Measurements from ENCODE around the gene ADGRB3. TPM values are rescaled to one million over a fixed set of nuclear protein-coding genes. Genes with fewer than 3 reads are reported as not detected.

Gene ADGRB3
- total and polyA plus RNA-seq, 10 donors, result 0.09 to 4.1 (median 1.1) TPM

DNA sequence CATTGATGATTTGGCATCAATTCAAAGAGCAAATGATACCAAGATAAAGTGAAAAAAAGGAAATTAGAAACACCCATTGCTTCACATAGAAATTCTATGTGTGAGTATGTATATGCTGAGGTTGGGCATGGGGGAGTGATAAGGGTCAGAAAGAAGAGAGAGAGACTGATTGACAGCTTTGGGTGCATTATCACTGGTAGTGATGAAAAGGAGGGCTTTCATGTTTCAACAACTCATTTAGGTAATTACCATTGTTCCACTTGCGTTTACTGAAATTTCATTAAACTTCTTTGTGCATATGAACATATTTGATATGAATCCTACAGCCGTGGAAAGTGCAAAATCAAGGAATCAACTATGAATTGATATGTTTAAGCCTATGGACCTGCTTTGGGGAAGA is 84.7 kb downstream of the ADGRB3 start:
- DNase-seq, result no peak

GRCh38 chr6:68722891-68723527 is 87.9 kb downstream of the ADGRB3 start:
- H3K9me3 ChIP-seq, result no peaks in the 10 kb centered on the region
- H3K36me3 ChIP-seq, result no peaks in the 10 kb centered on the region
- no peak overlapping the region for H3K27ac ChIP-seq
- H3K4me1 ChIP-seq, result no peaks in the 10 kb centered on the region
- no peaks in the 10 kb centered on the region for H3K27me3 ChIP-seq (replicated peaks in 1 of 7)
- no peak overlapping the region for H3K4me3 ChIP-seq
- DNase-seq, result no peak
- intact Hi-C loops (cut with DNase I; ENCODE audit: low total_unique reads), result no loop called here
- WGBS, 5 donors, result 82 to 97% (median 92%) methylated on average over 2 of the region's 2 CpGs
- no peak for TF ChIP-seq POLR2AphosphoS5 (IDR thresholded peaks at IDR 0.05)
- TF ChIP-seq POLR2A (IDR thresholded peaks at IDR 0.05), result no peak
- TF ChIP-seq CTCF (IDR thresholded peaks at IDR 0.05 in 8 of 11, conservative IDR thresholded peaks at IDR 0.05 in 3 of 11), result no peak

More for the DNA sequence above, 84.7 kb downstream of the ADGRB3 start:
- H3K4me3 ChIP-seq, result no peak overlapping the region
- H3K4me1 ChIP-seq, result no peaks in the 10 kb centered on the region
- no peak overlapping the region for H3K27ac ChIP-seq
- no peaks in the 10 kb centered on the region for H3K9me3 ChIP-seq
- 83 to 96% (median 88%) methylated on average over 2 of the region's 2 CpGs for WGBS, 5 donors
- no peaks in the 10 kb centered on the region for H3K36me3 ChIP-seq
- intact Hi-C loops (cut with DNase I; ENCODE audit: low total_unique reads), result no loop called here
- TF ChIP-seq POLR2AphosphoS5 (IDR thresholded peaks at IDR 0.05) (no peak), CTCF (IDR thresholded peaks at IDR 0.05 in 8 of 11, conservative IDR thresholded peaks at IDR 0.05 in 3 of 11) (no peak), POLR2A (IDR thresholded peaks at IDR 0.05) (no peak)
- no peaks in the 10 kb centered on the region for H3K27me3 ChIP-seq (replicated peaks in 1 of 7)

- H3K9me3 ChIP-seq, result no peaks in the 10 kb centered on the region
- intact Hi-C loops (cut with DNase I; ENCODE audit: low total_unique reads), result no loop called here
- no peak overlapping the region for H3K27ac ChIP-seq
- no peaks in the 10 kb centered on the region for H3K27me3 ChIP-seq (replicated peaks in 1 of 7)
- no peak overlapping the region for H3K4me3 ChIP-seq
- no peaks in the 10 kb centered on the region for H3K4me1 ChIP-seq
- WGBS, 5 donors, result 84 to 90% (median 86%) methylated on average over 2 of the region's 2 CpGs
- no peaks in the 10 kb centered on the region for H3K36me3 ChIP-seq
- TF ChIP-seq CTCF (IDR thresholded peaks at IDR 0.05 in 8 of 11, conservative IDR thresholded peaks at IDR 0.05 in 3 of 11) (no peak), POLR2A (IDR thresholded peaks at IDR 0.05) (no peak), POLR2AphosphoS5 (IDR thresholded peaks at IDR 0.05) (no peak)
- DNase-seq, result no peak
Measured at GRCh38 chr6:68724060-68724459, 89.0 kb downstream of the ADGRB3 start.

- no peak for DNase-seq
- Histone ChIP-seq H3K9me3 (no peaks in the 10 kb centered on the region), H3K4me3 (no peak overlapping the region), H3K27me3 (replicated peaks in 1 of 7) (no peaks in the 10 kb centered on the region), H3K4me1 (no peaks in the 10 kb centered on the region), H3K36me3 (no peaks in the 10 kb centered on the region), H3K27ac (no peak overlapping the region)
- no peak for TF ChIP-seq POLR2AphosphoS5 (IDR thresholded peaks at IDR 0.05)
- TF ChIP-seq CTCF (IDR thresholded peaks at IDR 0.05 in 8 of 11, conservative IDR thresholded peaks at IDR 0.05 in 3 of 11), result no peak
- no peak for TF ChIP-seq POLR2A (IDR thresholded peaks at IDR 0.05)
- intact Hi-C loops (cut with DNase I; ENCODE audit: low total_unique reads), result no loop called here
Measured at GRCh38 chr6:68726337-68726736, 91.3 kb downstream of the ADGRB3 start.

All from spleen (tissue), 11 donors.